Stomach (tissue), 4 donors: ENCODE results near the gene SEMA6C.

ENCODE experiments used
- CTCF ChIP-seq, 7 experiments: fragments of 450-650 bp in 4 of 7; fragments of 200-600 bp in 3 of 7; sonication (generic) in 3 of 7; IDR thresholded peaks; one replicate each; pipeline ENCODE4 v1.5.1; 2016 to 2019; ENCODE audit warnings: antibody characterized with exemption in 7 of 7, control low read depth in 2 of 7, mild to moderate bottlenecking in 1 of 7
- POLR2A ChIP-seq, 4 donors: fragments of 450-650 bp; IDR thresholded peaks; one replicate each; pipeline ENCODE4 v1.6.1; 2016; ENCODE audit warnings: antibody characterized with exemption in 4 of 4, control low read depth in 2 of 4, mild to moderate bottlenecking in 1 of 4, moderate library complexity in 1 of 4
- POLR2AphosphoS5 ChIP-seq, 3 donors: sonication (generic); formaldehyde crosslinking; IDR thresholded peaks; one replicate each; pipeline ENCODE4 v1.6.1; 2016; ENCODE audit warnings: antibody characterized with exemption in 3 of 3

- TF ChIP-seq CTCF (IDR thresholded peaks at IDR 0.05) (no peak), POLR2AphosphoS5 (IDR thresholded peaks at IDR 0.05) (no peak), POLR2A (IDR thresholded peaks at IDR 0.05) (no peak)
These were observed 10.7 kb upstream of the SEMA6C start for GRCh38 chr1:151157067-151157531.
